Astrocyte of the spinal cord (primary cell): ENCODE data around the gene SBK3.

Source experiments
- DNase-seq: peaks from one replicate; pipeline ENCODE4 v3.0.0; 2011; ENCODE audit warnings: low read depth, low spot score
- H3K4me3 ChIP-seq: 2 replicates; pipeline ENCODE4 v1.5.1; 2011; ENCODE audit warnings: low read depth, mild to moderate bottlenecking, low read length, moderate library complexity
- in situ Hi-C: cut with HindIII; loops from 2 replicates; pipeline ENCODE4 v1.10.0; 2017; ENCODE audit warnings: low sequenced_read_pairs
- TF ChIP-seq, protein P1 (sequence below): IDR thresholded peaks from 2 replicates; pipeline ENCODE4 v1.5.1; 2012; ENCODE audit warnings: low read depth, mild to moderate bottlenecking, low read length, inconsistent platforms

Gene SBK3

GRCh38 chr19:55516878-55517620, 28.3 kb downstream of the SBK3 start:
- TF ChIP-seq, protein P1, sequence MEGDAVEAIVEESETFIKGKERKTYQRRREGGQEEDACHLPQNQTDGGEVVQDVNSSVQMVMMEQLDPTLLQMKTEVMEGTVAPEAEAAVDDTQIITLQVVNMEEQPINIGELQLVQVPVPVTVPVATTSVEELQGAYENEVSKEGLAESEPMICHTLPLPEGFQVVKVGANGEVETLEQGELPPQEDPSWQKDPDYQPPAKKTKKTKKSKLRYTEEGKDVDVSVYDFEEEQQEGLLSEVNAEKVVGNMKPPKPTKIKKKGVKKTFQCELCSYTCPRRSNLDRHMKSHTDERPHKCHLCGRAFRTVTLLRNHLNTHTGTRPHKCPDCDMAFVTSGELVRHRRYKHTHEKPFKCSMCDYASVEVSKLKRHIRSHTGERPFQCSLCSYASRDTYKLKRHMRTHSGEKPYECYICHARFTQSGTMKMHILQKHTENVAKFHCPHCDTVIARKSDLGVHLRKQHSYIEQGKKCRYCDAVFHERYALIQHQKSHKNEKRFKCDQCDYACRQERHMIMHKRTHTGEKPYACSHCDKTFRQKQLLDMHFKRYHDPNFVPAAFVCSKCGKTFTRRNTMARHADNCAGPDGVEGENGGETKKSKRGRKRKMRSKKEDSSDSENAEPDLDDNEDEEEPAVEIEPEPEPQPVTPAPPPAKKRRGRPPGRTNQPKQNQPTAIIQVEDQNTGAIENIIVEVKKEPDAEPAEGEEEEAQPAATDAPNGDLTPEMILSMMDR = peak; percentile 94
- in situ Hi-C loops = no loop called here
- H3K4me3 ChIP-seq = peak overlapping the region; percentile 24
- peak; percentile 90 for DNase-seq

DNA sequence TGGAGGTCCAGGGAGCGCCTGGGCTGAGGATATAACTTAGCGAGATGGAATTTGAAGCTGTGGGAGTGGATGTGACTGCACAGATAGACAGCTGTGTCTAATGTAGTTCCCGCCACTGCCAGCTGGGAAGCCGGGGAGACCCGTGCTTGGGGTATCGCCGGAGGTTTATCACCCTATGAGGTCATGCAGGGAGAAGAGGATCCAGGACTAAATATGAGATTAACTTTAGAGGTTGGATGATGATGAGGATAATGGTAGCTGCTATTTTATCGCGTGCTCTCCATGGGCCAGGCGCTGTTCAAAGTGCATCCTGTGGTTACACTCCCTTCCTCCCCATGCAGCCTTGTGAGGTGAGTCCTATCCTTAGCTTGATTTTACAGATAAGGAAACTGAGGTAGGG, 37.2 kb downstream of the SBK3 start:
- no peak overlapping the region for H3K4me3 ChIP-seq
- in situ Hi-C loops = no loop called here
- DNase-seq = no peak
- TF ChIP-seq, protein P1 = no peak

DNA sequence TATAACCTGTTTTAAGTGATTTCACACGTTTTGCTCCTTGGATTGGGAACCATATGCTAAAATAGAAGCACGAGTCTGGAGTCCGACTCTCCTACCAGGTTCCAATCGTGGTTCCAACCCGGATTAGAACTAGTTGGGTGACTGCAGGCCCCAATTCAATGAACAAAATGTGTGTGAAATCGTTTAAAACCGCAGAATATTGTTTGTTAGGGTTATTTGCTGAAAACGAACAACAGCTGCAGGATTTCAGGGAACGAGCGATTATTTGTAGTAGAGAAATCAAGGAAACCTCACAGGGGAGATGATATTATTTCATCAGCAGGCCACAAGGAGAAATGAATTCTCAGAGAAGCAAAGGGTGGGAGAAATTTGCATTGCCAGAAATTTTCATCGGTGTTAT, 40.4 kb downstream of the SBK3 start:
- in situ Hi-C loops = no loop called here
- no peak for DNase-seq
- no peak overlapping the region for H3K4me3 ChIP-seq
- TF ChIP-seq, protein P1 = no peak

DNA sequence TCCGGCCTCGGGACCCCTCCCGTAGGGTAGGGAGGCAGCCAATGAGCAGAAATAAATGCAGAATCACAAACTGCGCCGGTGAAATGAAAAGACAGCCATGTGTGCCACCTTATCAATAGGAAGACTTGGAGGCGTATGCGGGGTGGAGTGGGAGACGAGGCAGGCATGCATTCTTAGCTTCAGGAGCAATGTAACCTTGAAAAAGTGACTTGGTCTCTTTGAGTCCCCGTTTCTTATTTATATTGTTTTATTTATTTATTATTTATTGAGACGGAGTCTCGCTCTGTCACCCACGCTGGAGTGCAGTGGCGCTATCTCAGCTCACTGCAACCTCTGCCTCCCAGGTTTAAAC, 41.1 kb downstream of the SBK3 start:
- no peak overlapping the region for H3K4me3 ChIP-seq
- no peak for DNase-seq
- TF ChIP-seq, protein P1 = no peak
- in situ Hi-C loops = no loop called here

- peak; percentile 90 for DNase-seq
- in situ Hi-C loops = no loop called here
- peak overlapping the region; percentile 48 for H3K4me3 ChIP-seq
- TF ChIP-seq, protein P1 = peak; percentile 95
These were observed 41.7 kb downstream of the SBK3 start for GRCh38 chr19:55503502-55504251.

DNA sequence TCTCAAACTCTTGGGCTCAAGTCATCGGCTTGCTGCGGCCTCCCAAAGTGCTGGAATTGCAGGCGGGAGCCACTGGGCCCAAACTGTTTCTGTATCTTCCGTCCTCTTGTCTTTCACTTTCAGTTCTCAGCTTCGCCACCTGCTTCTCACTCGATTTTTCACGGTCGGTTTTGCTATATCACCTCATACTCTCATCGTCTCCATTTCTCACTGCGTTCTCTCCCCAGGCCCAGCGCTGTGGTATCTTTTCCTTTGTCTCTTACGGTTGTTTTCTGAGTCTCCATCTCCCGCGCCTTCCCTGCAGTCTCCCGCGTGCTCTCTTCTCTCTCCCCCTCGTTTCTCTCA, 42.2 kb downstream of the SBK3 start:
- TF ChIP-seq, protein P1 = no peak
- in situ Hi-C loops = no loop called here
- DNase-seq = no peak
- no peak overlapping the region for H3K4me3 ChIP-seq
